Osteocyte (in vitro differentiated cells): ENCODE measurements around the gene MAT2B. TPM values are rescaled to one million over a fixed set of nuclear protein-coding genes. Genes with fewer than 3 reads are reported as not detected.
A peak's percentile ranks its signal among the peaks of the same experiment; 100 is the strongest.

Experiments
- DNase-seq: peaks from one replicate; pipeline ENCODE4 v3.0.0; 2021; ENCODE audit warnings: mixed read lengths; ENCODE audit not compliant: unreplicated experiment; ENCODE audit errors: extremely low spot score
- H3K27ac Mint-ChIP-seq: one replicate; pipeline ENCODE4 v1.8.0; 2021; ENCODE audit warnings: mild to moderate bottlenecking, mixed read lengths; ENCODE audit not compliant: unreplicated experiment
- H3K27me3 Mint-ChIP-seq: one replicate; pipeline ENCODE4 v1.8.0; 2021; ENCODE audit warnings: mixed read lengths; ENCODE audit not compliant: unreplicated experiment
- H3K36me3 Mint-ChIP-seq: one replicate; pipeline ENCODE4 v1.8.0; 2021; ENCODE audit warnings: mixed read lengths; ENCODE audit not compliant: unreplicated experiment
- H3K4me1 Mint-ChIP-seq: one replicate; pipeline ENCODE4 v1.8.0; 2021; ENCODE audit warnings: mixed read lengths; ENCODE audit not compliant: unreplicated experiment
- H3K4me3 Mint-ChIP-seq: one replicate; pipeline ENCODE4 v1.8.0; 2021; ENCODE audit warnings: mild to moderate bottlenecking, moderate library complexity, mixed read lengths; ENCODE audit not compliant: unreplicated experiment
- H3K9me3 Mint-ChIP-seq: one replicate; pipeline ENCODE4 v1.8.0; 2021; ENCODE audit warnings: mixed read lengths; ENCODE audit not compliant: unreplicated experiment
- long read RNA-seq: library from polyadenylated mRNA; unstranded; transcript quantifications from one replicate; pipeline ENCODE4 v2.0.0, GENCODE V29; 2021
- total RNA-seq: library from RNA; stranded (reverse); gene quantifications from 2 replicates; pipeline ENCODE4 v1.2.1, GENCODE V29; 2021
- TF ChIP-seq, protein P1 (sequence below): fragments of 200-600 bp; sonication (generic); IDR thresholded peaks from 2 replicates; pipeline ENCODE4 v1.5.0; 2021; ENCODE audit warnings: antibody characterized with exemption, mild to moderate bottlenecking, moderate library complexity

Gene MAT2B
- total RNA-seq, result 45.9 and 47.0 TPM in 2 replicates
- long read RNA-seq, transcript MAT2B-201 (7 exons, 2,226 nt), result minor isoform, 133 of 534 reads
- long read RNA-seq, transcript MAT2B-202 (7 exons, 2,103 nt), result major isoform, 361 of 534 reads
- long read RNA-seq, partial matches to known transcripts, result 15 of 534 reads
- long read RNA-seq, other reads (novel, unspliced or antisense), result 25 of 534 reads

DNA sequence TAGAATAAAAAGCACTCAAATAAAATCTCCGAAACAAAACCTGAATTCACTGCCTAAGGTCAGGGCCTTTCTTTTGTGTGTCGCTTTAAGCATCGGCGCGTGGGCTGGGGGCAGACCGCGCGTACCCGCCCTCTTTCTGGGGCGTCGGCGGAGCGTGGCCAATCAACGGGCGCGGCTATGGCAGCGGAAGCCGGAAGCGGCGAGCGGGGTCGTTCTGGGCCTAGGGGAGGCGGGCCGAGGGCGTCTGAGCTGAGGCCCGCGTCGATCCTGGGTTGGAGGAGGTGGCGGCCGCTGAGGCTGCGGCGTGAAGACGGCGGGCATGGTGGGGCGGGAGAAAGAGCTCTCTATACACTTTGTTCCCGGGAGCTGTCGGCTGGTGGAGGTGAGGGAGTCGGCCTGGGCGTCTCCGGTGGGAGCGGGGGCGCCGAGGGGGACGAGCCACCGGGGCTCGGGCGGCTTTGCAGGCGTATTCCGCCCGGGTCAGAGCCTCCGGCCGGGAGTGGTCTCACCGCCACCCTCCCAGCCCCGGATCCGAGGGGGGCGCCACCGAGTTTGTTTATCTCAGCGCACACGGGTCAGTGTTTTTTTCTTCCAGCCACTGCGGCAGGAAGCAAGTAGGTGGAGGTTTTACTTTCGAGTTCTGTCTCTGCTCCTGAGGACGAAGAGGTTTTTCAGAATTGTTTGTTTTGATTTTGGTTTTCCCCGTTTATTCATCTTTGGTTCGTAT lies at the start of gene MAT2B:
Gene MAT2B (plus strand): TSS at position 252 of the 727 bp plus-strand sequence. CDS start 68 bp downstream, at position 320.
- peak; percentile 97 for DNase-seq
- Mint-ChIP-seq H3K9me3 (no peaks in the 10 kb centered on the region), H3K36me3 (no peaks in the 10 kb centered on the region), H3K27ac (peak within 1 kb of the TSS; percentile 98), H3K27me3 (no peaks in the 10 kb centered on the region), H3K4me1 (peaks cover 56% of the 10 kb centered on the region), H3K4me3 (peak within 1 kb of the TSS; percentile 95)
- TF ChIP-seq, protein P1, sequence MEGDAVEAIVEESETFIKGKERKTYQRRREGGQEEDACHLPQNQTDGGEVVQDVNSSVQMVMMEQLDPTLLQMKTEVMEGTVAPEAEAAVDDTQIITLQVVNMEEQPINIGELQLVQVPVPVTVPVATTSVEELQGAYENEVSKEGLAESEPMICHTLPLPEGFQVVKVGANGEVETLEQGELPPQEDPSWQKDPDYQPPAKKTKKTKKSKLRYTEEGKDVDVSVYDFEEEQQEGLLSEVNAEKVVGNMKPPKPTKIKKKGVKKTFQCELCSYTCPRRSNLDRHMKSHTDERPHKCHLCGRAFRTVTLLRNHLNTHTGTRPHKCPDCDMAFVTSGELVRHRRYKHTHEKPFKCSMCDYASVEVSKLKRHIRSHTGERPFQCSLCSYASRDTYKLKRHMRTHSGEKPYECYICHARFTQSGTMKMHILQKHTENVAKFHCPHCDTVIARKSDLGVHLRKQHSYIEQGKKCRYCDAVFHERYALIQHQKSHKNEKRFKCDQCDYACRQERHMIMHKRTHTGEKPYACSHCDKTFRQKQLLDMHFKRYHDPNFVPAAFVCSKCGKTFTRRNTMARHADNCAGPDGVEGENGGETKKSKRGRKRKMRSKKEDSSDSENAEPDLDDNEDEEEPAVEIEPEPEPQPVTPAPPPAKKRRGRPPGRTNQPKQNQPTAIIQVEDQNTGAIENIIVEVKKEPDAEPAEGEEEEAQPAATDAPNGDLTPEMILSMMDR, result peak; percentile 61

DNA sequence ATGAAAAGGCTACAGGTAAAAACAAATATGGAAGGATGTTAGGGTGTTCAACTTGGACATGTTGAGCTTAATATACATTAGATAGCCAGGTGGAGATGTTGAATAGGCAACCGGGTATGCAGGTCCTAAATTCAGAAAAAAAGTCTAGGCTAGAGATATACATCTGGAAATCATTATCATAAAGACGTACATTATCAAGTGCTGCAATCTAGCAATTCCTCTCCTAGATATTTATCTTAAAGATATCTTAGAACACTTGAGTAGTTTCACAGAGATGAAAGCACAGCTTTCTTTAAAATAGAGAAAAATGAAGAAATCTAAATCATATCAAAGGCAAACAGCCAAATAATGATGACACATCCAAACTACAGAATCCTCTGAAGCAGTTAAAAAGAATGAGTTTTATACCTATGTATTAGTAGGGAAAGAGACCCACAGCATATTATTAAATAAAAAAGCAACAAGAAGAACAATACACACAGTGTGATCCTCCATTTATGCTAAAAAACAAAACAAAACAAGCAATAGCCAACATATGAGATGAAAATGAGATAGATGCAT lies 49.3 kb upstream of the MAT2B start:
- Mint-ChIP-seq H3K27me3 (no peaks in the 10 kb centered on the region), H3K27ac (peak overlapping the region; percentile 5), H3K4me1 (peaks cover 27% of the 10 kb centered on the region), H3K36me3 (peaks cover 30% of the 10 kb centered on the region), H3K4me3 (no peak overlapping the region), H3K9me3 (no peaks in the 10 kb centered on the region)
- TF ChIP-seq, protein P1, result no peak
- DNase-seq, result no peak

GRCh38 chr5:163456840-163457239 lies 48.6 kb upstream of the MAT2B start:
- no peak overlapping the region for H3K27ac Mint-ChIP-seq
- H3K4me1 Mint-ChIP-seq, result peaks cover 31% of the 10 kb centered on the region
- no peak overlapping the region for H3K4me3 Mint-ChIP-seq
- no peak for DNase-seq
- H3K9me3 Mint-ChIP-seq, result no peaks in the 10 kb centered on the region
- H3K36me3 Mint-ChIP-seq, result peaks cover 25% of the 10 kb centered on the region
- no peaks in the 10 kb centered on the region for H3K27me3 Mint-ChIP-seq
- TF ChIP-seq, protein P1, result no peak

GRCh38 chr5:163458778-163459385 lies 46.5 kb upstream of the MAT2B start:
- H3K27ac Mint-ChIP-seq, result peak overlapping the region; percentile 100
- TF ChIP-seq, protein P1, result no peak
- no peaks in the 10 kb centered on the region for H3K9me3 Mint-ChIP-seq
- no peaks in the 10 kb centered on the region for H3K27me3 Mint-ChIP-seq
- DNase-seq, result no peak
- H3K36me3 Mint-ChIP-seq, result peaks cover 17% of the 10 kb centered on the region
- H3K4me1 Mint-ChIP-seq, result peaks cover 46% of the 10 kb centered on the region
- peak overlapping the region; percentile 96 for H3K4me3 Mint-ChIP-seq

DNA sequence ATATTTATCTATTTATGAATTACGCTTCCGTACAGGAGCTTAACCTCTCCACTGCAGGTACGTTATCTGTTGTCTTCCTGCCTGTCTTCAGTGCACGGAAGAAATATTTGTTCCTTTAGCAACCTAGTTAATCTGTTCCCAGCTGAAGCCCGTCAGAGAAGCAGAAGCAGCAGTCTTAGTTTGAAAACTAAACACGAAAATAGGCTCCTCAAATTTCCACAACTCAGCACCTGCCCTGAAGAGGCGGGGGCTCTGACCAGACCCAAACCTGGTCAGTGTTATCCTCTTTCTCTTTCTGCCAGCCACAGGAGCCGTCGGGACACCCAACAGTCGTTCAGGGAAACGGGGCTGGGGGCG lies 46.0 kb upstream of the MAT2B start:
- no peaks in the 10 kb centered on the region for H3K9me3 Mint-ChIP-seq
- DNase-seq, result no peak

More for the DNA sequence above, 46.0 kb upstream of the MAT2B start:
- Mint-ChIP-seq H3K4me1 (peaks cover 46% of the 10 kb centered on the region), H3K27me3 (no peaks in the 10 kb centered on the region), H3K4me3 (peak overlapping the region; percentile 96), H3K27ac (peak overlapping the region; percentile 100), H3K36me3 (peaks cover 17% of the 10 kb centered on the region)
- TF ChIP-seq, protein P1, result no peak
